H1 (cell line): ENCODE measurements around the gene CHFR. TPM values are rescaled to one million over a fixed set of nuclear protein-coding genes. Genes with fewer than 3 reads are reported as not detected.

Experiments
- BRCA1 ChIP-seq: IDR thresholded peaks from 2 replicates; pipeline ENCODE4 v1.6.1; 2012; ENCODE audit warnings: low read depth, low read length, improper control_type of control experiment
- CHD7 ChIP-seq: fragments of 300-600 bp; sonication (generic); IDR thresholded peaks from 2 replicates; pipeline ENCODE4 v1.7.1; 2012; ENCODE audit warnings: low read length, moderate library complexity, mild to moderate bottlenecking, inconsistent platforms; ENCODE audit not compliant: insufficient replicate concordance
- CREB1 ChIP-seq: IDR thresholded peaks from 2 replicates; pipeline ENCODE4 v1.6.1; 2012; ENCODE audit warnings: inconsistent platforms
- EP300 ChIP-seq, 2 experiments: IDR thresholded peaks; 1 replicate in 1 of 2; 2 replicates in 1 of 2; pipeline ENCODE4 v1.6.1; 2011 to 2012; ENCODE audit warnings: low read depth in 2 of 2, low read length in 2 of 2, mild to moderate bottlenecking in 2 of 2, borderline replicate concordance in 1 of 2, inconsistent platforms in 1 of 2, moderate library complexity in 1 of 2
- HDAC2 ChIP-seq, 2 experiments: fragments of 300-600 bp in 1 of 2; sonication (generic) in 1 of 2; IDR thresholded peaks; 2 replicates each; pipeline ENCODE4 v1.6.1; 2011 to 2012; ENCODE audit warnings: low read depth in 2 of 2, low read length in 2 of 2, mild to moderate bottlenecking in 2 of 2, moderate library complexity in 2 of 2, borderline replicate concordance in 1 of 2, inconsistent platforms in 1 of 2
- KDM4A ChIP-seq: IDR thresholded peaks from one replicate; pipeline ENCODE4 v1.7.1; 2012; ENCODE audit warnings: low read depth, mild to moderate bottlenecking, moderate library complexity, low read length, inconsistent platforms; ENCODE audit not compliant: severe bottlenecking
- PHF8 ChIP-seq: fragments of 200-600 bp; sonication (generic); conservative IDR thresholded peaks from 2 replicates; pipeline ENCODE4 v1.7.1; 2012; ENCODE audit warnings: low read depth, mild to moderate bottlenecking, inconsistent platforms, low read length, moderate library complexity
- POU5F1 ChIP-seq: IDR thresholded peaks from 2 replicates; pipeline ENCODE4 v1.6.1; 2011; ENCODE audit warnings: low read depth, mild to moderate bottlenecking, low read length, moderate library complexity
- SP2 ChIP-seq: IDR thresholded peaks from 2 replicates; pipeline ENCODE4 v1.6.1; 2012; ENCODE audit warnings: mild to moderate bottlenecking, low read length, inconsistent platforms
- TAF7 ChIP-seq: optimal IDR thresholded peaks from 2 replicates; pipeline ENCODE3; 2011; ENCODE audit warnings: low read depth, mild to moderate bottlenecking, inconsistent platforms, low read length, moderate library complexity, borderline replicate concordance
- polyA plus RNA-seq, 7 experiments: library from polyadenylated mRNA; depleted of rRNA in 3 of 7; stranded (reverse) in 5 of 7; unstranded in 2 of 7; fragments of >200 nt in 5 of 7; fragments of 200-250 nt in 2 of 7; gene quantifications; 1 replicate in 5 of 7; 2 replicates in 1 of 7; 4 replicates in 1 of 7; pipeline versions ENCODE4 v1.2.1 to v1.2.3, GENCODE V29; 2011 to 2013; ENCODE audit warnings: missing spikeins in 2 of 7, mixed read lengths in 2 of 7
- total RNA-seq: library from RNA; stranded (reverse); fragmentation: NEBNext Ultra II Directional; extraction: Animal tissue kit (Norgen Biotek cat#: 25700); gene quantifications from 2 replicates; pipeline ENCODE4 v1.2.1, GENCODE V29; 2021

CHFR gene
- total and polyA plus RNA-seq, 2 of the 8 experiments (the other 6 are each of a cell fraction or from before 2014, with no cell fraction given): 31.4 to 44.6 TPM

GRCh38 chr12:132904718-132905328, 17.4 kb upstream of the CHFR start (continued):
- TF ChIP-seq CHD7 (no peak), KDM4A (peak; percentile 30), SP2 (no peak), BRCA1 (no peak), EP300 (IDR thresholded peaks at IDR 0.05; ENCODE audit: borderline replicate concordance in 1 of 2, low read depth in 2 of 2, low read length in 2 of 2) (no peak), PHF8 (no peak), TAF7 (no peak), HDAC2 (IDR thresholded peaks at IDR 0.05; ENCODE audit: borderline replicate concordance in 1 of 2, low read depth in 2 of 2, low read length in 2 of 2) (no peak), CREB1 (no peak), POU5F1 (no peak)
